Activated B cell treated with CpG ODN at 0.5 μM for 24 hours (primary cell): ENCODE data around the gene ITGB8. TPM values are rescaled to one million over a fixed set of nuclear protein-coding genes. Genes with fewer than 3 reads are reported as not detected.

Experiments
- ATAC-seq: fragments of 200-7000 bp; cut with Tn5 transposase; one replicate; pipeline ENCODE4 v1.10.0; 2021; ENCODE audit warnings: low read depth, mild to moderate bottlenecking, moderate library complexity
- CTCF ChIA-PET: fragments of 350-600 bp; sonication (Branson Sonifier 250); formaldehyde crosslinking; loops from one replicate; lab custom pipeline; 2021; ENCODE audit warnings: antibody characterized with exemption; lab: Charles Lee
- POLR2A ChIA-PET: fragments of 350-600 bp; sonication (Branson Sonifier 250); formaldehyde crosslinking; loops from one replicate; lab custom pipeline; 2021; ENCODE audit warnings: antibody characterized with exemption; lab: Charles Lee
- DNase-seq: peaks from one replicate; pipeline ENCODE4 v3.0.0; 2022
- H3K27ac Mint-ChIP-seq: one replicate; pipeline ENCODE4 v1.8.0; 2020; ENCODE audit warnings: mixed read lengths
- H3K27me3 Mint-ChIP-seq: one replicate; pipeline ENCODE4 v1.8.0; 2021; ENCODE audit warnings: mixed read lengths
- H3K36me3 Mint-ChIP-seq: one replicate; pipeline ENCODE4 v1.8.0; 2021; ENCODE audit warnings: low read depth, mixed read lengths
- H3K4me1 Mint-ChIP-seq: one replicate; pipeline ENCODE4 v1.8.0; 2021; ENCODE audit warnings: mixed read lengths
- H3K4me3 Mint-ChIP-seq: one replicate; pipeline ENCODE4 v1.8.0; 2020; ENCODE audit warnings: mild to moderate bottlenecking, mixed read lengths
- H3K9me3 Mint-ChIP-seq: one replicate; pipeline ENCODE4 v1.8.0; 2020; ENCODE audit warnings: mixed read lengths
- CTCF ChIP-seq: fragments of 200-600 bp; IDR thresholded peaks from one replicate; pipeline ENCODE4 v1.8.0; 2022; ENCODE audit warnings: antibody characterized with exemption, mild to moderate bottlenecking
- intact Hi-C: fragments of 100-400 bp; cut with micrococcal nuclease; formaldehyde crosslinking; loops from one replicate; pipeline ENCODE4 v1.15.1; 2024
- total RNA-seq: library from RNA; stranded (reverse); gene quantifications from 2 replicates; pipeline ENCODE4 v1.2.3, GENCODE V29; 2022

Gene ITGB8
- total RNA-seq, 1 donor from 2014 or later = 0.75 TPM

- DNase-seq (no peak), ATAC-seq (no peak)
- no peak overlapping the region for H3K4me3 Mint-ChIP-seq
- no peaks in the 10 kb centered on the region for H3K36me3 Mint-ChIP-seq
- ChIA-PET CTCF (no interaction called here), POLR2A (interaction anchor here (1.5 kb wide), 1 partner anchor 220 kb away, joined by 3 read pairs; no protein-coding TSS in a partner anchor)
- peaks cover 9% of the 10 kb centered on the region for H3K27me3 Mint-ChIP-seq
- H3K27ac Mint-ChIP-seq = no peak overlapping the region
- no peak for TF ChIP-seq CTCF
- intact Hi-C loops = no loop called here
- no peaks in the 10 kb centered on the region for H3K9me3 Mint-ChIP-seq
- peaks cover 28% of the 10 kb centered on the region for H3K4me1 Mint-ChIP-seq
These were observed 109.9 kb downstream of the ITGB8 start for GRCh38 chr7:20440472-20441105.

- CTCF ChIA-PET = no interaction called here
- H3K4me1 Mint-ChIP-seq = peaks cover 28% of the 10 kb centered on the region
These were observed 110.6 kb downstream of the ITGB8 start for GRCh38 chr7:20441346-20441745.

GRCh38 chr7:20441991-20442441, 111.3 kb downstream of the ITGB8 start:
- ATAC-seq = no peak
- Mint-ChIP-seq H3K4me1 (peaks cover 28% of the 10 kb centered on the region), H3K9me3 (no peaks in the 10 kb centered on the region), H3K27me3 (peaks cover 9% of the 10 kb centered on the region), H3K36me3 (no peaks in the 10 kb centered on the region), H3K4me3 (no peak overlapping the region), H3K27ac (no peak overlapping the region)
- no peak for DNase-seq
- intact Hi-C loops = no loop called here
- CTCF ChIA-PET = no interaction called here
- POLR2A ChIA-PET = no interaction called here
- TF ChIP-seq CTCF = no peak

More at GRCh38 chr7:20441346-20441745, 110.6 kb downstream of the ITGB8 start:
- ATAC-seq (no peak), DNase-seq (no peak)
- Mint-ChIP-seq H3K27me3 (peaks cover 9% of the 10 kb centered on the region), H3K27ac (no peak overlapping the region), H3K4me3 (no peak overlapping the region), H3K36me3 (no peaks in the 10 kb centered on the region), H3K9me3 (no peaks in the 10 kb centered on the region)
- intact Hi-C loops = no loop called here
- TF ChIP-seq CTCF = no peak
- POLR2A ChIA-PET = no interaction called here

GRCh38 chr7:20442951-20443350, 112.3 kb downstream of the ITGB8 start:
- Mint-ChIP-seq H3K4me3 (no peak overlapping the region), H3K4me1 (peaks cover 26% of the 10 kb centered on the region), H3K27ac (no peak overlapping the region), H3K9me3 (no peaks in the 10 kb centered on the region), H3K27me3 (peaks cover 11% of the 10 kb centered on the region), H3K36me3 (no peaks in the 10 kb centered on the region)
- intact Hi-C loops = no loop called here
- POLR2A ChIA-PET = no interaction called here
- ATAC-seq (no peak), DNase-seq (no peak)
- CTCF ChIA-PET = no interaction called here
- TF ChIP-seq CTCF = no peak

- no peak for ATAC-seq
- CTCF ChIA-PET = interaction anchor here (0.7 kb wide), 1 partner anchor 461 kb away, joined by 3 read pairs; no protein-coding TSS in a partner anchor
- no peak for DNase-seq
- TF ChIP-seq CTCF = no peak
- POLR2A ChIA-PET = no interaction called here
- no peak overlapping the region for H3K4me3 Mint-ChIP-seq
- peaks cover 13% of the 10 kb centered on the region for H3K4me1 Mint-ChIP-seq
- intact Hi-C loops = no loop called here
- H3K9me3 Mint-ChIP-seq = no peaks in the 10 kb centered on the region
- H3K27me3 Mint-ChIP-seq = peaks cover 15% of the 10 kb centered on the region
- no peak overlapping the region for H3K27ac Mint-ChIP-seq
- H3K36me3 Mint-ChIP-seq = no peaks in the 10 kb centered on the region
These were observed 113.5 kb downstream of the ITGB8 start for GRCh38 chr7:20444030-20444800.
